IPS-NIHi7 (cell line): ENCODE measurements around the gene RIMKLB.
"Not testable (repeated sequence)": the region's sequence is repeated elsewhere in the genome, so short reads cannot be mapped to it uniquely, and the experiment has no call there.

ENCODE experiments used
- DNase-seq: peaks from one replicate; pipeline ENCODE4 v3.0.0; 2012; ENCODE audit warnings: mixed read lengths; ENCODE audit errors: extremely low spot score

The RIMKLB gene

DNA sequence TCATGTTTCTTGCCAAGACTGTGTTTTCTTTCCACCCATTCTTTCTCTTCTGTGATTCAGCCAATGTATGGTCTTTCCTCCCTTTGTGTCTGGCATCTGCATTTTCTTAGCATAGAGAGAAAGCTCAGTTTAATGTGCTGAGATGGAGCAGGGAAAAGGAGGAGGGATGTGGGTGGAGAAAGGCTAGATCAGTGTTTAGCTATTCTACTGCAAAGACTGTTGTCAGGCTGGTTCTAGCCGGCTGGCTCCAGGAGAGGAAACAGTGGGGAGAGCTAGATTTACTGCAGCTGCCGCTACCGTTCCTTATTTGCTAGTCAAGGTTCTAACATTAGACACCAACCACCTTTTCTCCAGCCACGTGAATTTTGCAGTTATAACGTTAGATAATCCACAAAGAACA, 5.2 kb upstream of the RIMKLB start:
- DNase-seq, result peak; percentile 79

DNA sequence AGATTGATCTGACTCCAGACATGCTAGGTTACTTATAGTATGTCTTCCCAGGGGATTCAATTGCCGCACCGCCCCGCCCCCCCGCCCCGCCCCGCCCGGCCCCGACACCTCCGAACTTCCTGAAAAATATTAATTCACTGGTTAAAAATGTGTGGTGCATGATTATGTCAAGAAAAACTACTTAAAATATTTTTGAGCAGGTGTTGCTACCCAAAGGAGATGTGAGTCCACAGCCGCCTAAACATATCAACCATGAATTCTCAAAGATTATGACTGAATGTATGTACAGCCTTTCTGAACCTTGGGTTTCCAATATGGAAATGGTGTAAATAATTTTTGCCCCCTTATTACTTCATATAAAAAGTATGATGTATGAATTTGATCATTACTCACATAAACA, 2.7 kb upstream of the RIMKLB start:
- DNase-seq, result no peak

DNA sequence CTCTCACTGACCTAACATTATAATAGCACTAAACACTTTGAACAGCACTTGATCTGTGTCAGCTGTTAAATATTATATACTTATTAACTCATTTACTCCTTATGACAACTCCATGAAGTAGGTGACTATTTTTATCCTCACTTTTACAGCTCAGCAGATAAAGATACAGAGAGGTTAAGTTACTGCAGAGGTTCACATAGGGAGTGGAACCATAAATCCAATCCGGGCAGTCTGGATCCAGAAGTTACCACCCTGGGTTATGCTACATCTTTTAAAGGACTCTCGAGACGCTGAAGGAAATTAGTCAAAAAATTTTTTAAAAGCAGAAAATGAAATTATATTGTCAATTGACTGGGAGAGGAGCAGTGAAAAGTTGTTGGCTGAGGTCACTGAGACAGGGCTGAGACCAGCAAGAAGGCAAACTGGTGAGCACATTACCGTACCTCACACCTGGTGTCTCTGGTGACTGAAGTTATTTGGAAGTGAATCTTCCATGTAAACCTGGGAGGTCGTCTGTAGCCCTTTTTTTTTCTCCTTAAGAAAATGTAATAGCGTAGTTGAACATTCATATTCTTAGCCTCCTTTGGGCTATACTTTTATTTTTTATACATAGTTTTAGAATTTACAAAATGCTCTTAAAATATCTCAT, 1.2 kb upstream of the RIMKLB start:
- DNase-seq, result peak; percentile 22

DNA sequence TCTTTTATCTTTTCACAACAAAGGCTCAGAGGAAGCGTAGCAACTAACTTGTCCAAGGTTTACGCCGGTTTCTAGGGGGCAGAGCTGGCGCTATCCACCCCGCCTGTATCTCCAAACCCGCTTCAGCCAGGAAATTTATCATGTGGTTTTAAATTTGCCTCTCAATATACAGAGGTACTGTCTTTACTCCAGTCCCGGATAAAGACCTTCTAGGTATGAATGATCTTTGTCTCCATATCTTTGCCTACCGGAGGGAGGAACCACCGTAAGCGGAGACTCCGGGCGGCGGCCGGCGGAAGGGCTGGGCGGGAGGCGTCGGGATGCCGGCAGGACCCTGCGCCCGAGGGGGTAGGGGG, 693 bp upstream of the RIMKLB start:
- no peak for DNase-seq

DNA sequence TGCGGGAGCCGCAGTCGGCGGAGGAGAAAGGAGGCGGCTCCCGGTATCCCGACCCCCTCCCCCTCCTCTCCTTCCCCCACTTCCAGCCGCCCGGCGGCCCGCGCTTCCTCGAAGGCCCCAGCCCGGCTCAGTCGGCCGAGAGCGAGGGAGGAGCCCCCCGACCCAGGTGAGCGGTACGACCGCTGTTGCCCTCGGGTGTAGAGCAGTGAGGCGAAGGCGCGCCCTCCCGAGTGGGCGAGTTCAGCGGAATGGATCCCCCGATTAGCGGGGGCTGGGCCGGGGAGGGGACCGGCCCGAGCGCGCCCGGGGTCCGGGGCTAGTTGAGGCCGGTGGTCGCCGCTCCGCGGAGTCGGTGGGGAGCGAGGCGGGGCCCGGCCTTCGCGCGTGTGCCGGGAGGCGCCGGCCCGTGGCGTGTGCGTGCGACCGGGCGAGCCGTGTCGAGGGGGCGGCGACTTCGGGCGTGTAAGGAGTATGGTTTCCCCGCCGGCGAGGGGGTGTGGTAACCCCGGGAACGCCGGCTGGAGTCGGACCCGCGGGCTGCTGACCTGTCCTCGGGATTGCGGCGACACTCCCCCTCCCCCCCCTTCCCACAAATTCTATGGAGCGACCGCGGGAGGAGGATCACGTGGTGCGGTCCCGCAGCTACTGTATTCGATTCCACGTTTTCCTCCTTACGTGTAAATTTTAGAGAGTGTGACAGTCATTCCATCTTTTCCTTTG, 501 bp downstream of the RIMKLB start:
- peak; percentile 73 for DNase-seq

DNA sequence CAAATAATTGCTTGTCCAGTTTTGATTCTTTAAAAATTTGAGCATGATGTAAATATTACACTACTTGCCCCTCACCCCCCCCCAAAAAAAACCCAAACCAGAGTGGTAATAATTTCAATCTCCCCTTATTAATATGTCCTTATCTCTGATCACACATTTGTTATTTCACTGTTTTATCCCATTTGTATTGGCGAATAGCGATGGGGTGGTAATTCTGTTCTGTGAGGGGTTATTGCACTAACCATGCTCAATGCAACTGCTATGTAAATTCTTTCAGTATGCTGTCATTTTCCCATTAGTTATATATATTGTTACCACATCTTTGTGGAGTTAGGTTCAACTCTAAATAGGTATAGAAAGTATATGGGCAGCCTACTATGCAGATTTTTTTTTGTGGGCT, 1.1 kb downstream of the RIMKLB start:
- no peak for DNase-seq

DNA sequence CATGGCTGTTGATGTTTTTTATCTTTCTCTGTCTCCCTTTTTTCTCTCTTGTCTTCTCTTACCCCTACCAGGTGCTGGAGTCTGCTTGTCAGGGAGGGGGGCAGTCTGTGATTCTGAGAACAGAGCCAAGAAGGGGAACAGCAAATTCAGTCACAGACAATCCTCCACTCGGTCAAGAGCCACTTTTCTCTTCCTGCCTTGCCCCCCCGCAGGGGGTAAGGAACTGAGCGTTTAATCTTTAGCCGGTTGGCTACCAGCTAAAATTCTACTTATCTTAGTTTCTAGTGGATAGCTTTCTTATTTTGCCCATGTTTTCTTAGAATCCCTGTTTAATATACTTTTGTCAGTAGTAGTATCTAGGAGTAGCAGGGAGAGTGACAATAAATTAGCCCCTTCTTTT, 1.9 kb downstream of the RIMKLB start:
- no peak for DNase-seq

DNA sequence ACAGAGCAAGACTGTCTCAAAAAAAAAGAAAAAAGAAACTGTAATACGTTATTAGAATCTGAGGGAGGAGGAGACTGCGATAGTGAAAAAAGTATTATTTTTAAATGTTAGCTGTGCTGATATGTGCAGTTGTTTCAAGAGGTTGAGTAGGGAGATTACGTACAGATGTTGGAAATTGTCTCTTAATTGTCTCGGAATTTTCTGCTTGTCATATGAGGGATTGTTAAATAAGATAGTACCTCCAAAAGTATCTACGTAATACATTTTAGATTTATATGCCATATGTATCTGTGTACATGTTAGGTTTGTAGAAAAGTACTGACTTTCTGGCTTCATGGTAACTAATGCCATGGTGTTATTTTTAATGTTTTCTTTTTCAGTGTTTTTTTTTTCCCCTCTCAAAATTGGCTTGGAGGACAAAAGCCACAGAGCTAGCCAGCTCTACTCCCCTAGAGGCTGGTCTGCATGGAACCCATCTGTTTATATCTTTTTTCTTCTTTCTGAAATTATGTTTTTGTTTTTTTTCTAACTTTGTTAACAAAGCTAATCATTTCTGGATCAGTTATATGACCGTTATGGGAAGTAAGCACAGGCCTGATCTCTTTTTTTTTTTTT, 3.4 kb downstream of the RIMKLB start:
- no peak for DNase-seq

DNA sequence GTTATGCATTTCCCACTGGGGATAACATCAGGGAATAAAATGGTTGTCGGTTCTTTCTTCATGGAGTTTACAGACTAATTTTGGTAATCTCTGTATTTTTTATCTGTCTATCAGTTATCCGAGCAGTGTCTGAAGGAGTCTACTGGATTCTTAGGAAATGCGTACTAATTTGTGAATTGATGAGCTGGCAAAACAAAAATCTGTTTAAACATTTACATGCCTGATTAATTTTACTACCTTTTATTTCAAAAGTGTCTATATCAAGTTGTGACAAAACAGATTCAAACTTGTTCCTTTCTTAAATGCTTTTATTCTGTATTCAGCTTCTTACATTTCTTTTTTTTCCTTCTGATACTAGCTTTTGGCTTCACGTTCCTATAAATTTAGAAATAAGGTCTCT, 4.4 kb downstream of the RIMKLB start:
- no peak for DNase-seq

DNA sequence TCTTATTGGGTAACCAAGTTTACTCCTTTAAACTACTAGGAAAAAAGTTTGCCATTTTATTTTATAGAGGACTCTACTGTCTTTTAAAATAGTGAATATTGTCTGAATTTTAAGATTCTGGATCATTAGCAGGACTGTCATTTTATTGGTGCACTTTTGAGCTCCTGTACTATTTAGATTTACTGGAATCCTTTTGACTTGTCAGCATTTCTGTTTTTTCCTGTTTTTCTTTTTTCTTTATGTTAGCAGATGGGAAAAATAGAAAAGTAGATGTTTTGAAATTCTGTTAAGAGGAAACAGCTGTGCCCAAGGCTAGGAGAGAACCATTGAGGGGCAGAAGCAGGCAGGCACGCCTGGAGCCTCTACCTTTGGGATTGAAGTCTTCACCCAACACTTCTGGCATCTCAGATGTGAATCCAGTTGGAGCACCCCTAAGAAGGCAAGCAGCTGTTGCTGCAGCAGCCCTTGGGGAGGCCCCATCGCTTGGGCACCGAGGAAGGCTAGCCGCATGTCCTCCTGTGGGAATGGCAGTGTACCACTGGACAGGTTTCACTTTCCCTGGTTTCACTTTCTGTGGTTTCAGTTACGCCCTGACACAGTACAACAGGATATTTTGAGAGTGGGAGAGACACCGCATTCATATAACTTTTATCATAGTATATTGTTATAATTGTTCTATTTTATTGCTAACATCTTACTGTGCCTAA, 11.5 kb downstream of the RIMKLB start:
- DNase-seq, result no peak

DNA sequence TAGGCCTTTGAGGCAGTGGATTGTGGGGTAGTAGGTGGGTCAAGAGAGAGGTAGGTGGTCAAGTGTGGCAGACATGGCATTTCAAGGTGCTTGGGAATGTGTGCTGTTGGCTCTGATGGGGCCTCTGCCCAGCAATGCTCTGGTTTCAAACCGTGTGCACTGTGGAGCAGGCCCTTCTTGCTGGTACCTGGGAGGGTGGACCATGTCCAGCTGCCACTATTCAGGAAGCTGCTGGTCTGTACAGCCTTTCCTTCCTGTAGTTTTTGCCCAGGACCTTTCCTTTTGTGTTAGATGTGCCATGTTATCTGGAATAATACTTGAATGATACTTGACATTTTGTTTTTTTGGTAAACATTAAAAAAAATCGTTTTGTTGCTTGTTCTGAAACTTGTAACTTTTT, 14.8 kb downstream of the RIMKLB start:
- DNase-seq, result no peak

DNA sequence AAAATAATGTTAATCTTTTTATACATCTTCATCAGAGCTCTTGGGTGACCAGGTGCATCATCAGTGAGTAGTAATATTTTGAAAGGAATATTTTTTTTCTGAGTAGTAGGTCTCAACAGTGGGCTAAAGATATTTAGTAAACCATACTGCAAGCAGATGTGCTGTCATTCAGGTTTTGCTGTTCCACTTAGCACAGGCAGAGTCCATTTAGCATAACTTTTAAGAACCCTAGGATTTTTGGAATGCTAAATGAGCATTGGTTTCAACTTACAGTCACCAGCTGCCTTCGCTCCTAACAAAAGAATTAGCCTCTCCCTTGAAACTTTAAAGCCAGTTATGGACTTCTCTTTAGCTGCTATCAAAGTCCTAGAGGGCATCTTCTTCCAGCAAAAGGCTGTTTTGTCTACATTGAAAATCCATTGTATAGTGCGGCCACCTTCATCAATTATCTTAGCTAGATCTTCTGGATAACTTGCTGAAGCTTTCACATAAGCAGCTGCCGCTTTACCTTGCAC, 24.6 kb downstream of the RIMKLB start:
- no peak for DNase-seq

DNA sequence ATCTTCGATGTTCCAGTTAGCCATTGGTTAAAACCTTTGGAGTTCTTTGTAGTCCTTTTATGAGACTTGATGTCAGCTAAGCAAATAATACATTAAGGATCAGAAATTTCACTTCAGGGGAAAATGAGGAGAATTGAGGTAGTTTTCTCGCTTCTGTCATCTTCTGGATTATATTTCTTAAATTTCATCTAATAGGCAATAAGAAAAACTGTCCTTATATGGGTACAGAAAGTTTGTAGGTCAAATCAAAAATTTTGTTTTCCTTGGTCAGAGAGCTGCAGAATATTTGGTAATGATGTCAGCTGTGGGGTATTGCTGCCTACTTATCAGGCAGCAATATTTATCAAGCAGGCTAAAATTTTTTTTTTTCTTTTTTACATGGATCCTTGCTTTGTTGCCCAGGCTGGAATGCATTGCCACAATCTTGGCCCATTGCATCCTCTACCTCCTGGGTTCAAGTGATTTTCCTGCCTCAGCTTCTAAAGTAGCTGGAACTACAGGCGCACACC, 37.1 kb downstream of the RIMKLB start:
- no peak for DNase-seq

DNA sequence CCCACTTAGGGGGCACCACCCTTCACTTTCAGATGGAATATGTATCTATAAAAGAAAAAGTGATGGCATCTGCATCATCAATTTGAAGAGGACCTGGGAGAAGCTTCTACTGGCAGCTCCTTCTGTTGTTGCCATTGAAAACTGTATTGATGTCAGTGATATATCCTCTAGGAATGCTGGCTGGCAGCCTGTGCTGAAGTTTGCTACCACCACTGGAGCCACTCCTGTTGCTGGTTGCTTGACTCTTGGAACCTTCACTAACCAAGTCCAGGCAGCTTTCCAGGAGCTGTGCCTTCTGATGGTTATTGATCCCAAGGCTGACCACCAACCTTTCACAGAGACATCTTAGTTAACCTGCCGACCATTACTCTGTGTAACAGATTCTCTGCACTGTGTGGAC, 44.7 kb downstream of the RIMKLB start:
- no peak for DNase-seq

DNA sequence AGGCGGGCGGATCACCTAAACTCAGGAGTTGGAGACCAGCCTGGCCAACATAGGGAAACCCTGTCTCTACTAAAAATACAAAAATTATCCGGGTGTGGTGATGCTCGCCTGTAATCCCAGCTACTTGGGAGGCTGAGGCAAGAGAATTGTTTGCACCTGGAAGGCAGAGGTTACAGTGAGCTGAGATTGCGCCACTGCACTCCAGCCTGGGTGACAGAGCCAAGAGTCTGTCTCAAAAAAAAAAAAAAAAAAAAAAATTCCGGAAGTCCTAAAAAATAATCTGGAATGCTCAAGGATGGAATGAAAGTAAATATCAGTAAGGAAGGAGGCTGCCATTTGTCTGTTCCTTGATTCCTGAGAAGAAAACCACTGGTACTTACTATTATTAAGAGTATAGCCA, 45.3 kb downstream of the RIMKLB start:
- DNase-seq, result not testable (repeated sequence)

DNA sequence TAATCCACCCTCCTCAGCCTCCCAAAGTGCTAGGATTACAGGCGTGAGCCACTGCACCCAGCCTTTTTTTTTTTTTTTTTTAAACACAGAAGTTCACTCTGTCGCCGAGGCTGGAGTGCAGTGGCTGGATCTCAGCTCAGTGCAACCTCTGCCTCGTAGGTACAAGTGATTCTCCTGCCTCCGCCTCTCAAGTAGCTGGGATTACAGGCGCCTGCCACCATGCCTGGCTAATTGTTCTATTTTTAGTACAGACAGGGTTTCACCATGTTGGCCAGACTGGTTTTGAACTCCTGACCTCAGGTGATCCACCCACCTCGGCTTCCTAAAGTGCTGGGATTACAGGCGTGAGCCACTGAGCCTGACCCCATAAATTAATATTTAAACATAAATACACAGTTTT, 47.8 kb downstream of the RIMKLB start:
- not testable (repeated sequence) for DNase-seq

DNA sequence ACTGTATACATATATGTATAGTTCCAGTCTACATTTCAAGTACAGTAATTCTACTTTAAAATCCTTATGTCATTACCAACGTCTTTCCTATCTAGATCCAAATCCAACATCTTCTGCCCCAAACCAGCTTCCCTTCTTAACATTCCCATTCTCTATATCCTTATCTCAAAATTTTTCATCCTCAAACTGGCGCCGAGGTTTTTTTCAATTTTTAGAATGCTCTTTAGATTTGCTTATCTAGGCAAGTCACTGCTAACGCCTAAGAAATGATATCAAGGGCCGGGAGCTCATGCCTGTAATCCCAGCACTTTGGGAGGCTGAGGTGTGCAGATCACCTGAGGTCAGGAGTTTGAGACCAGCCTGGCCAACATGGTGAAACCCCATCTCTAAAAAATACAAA, 48.3 kb downstream of the RIMKLB start:
- DNase-seq, result no peak

DNA sequence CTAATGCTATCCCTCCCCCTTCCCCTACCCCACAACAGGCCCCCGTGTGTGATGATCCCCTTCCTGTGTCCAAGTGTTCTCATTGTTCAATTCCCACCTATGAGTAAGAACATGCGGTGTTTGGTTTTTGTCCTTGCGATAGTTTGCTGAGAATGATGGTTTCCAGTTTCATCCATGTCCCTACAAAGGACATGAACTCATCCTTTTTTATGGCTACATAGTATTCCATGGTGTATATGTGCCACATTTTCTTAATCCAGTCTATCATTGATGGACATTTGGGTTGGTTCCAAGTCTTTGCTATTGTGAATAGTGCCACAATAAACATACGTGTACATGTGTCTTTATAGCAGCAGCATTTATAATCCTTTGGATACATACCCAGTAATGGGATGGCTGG, 62.3 kb downstream of the RIMKLB start:
- not testable (repeated sequence) for DNase-seq

DNA sequence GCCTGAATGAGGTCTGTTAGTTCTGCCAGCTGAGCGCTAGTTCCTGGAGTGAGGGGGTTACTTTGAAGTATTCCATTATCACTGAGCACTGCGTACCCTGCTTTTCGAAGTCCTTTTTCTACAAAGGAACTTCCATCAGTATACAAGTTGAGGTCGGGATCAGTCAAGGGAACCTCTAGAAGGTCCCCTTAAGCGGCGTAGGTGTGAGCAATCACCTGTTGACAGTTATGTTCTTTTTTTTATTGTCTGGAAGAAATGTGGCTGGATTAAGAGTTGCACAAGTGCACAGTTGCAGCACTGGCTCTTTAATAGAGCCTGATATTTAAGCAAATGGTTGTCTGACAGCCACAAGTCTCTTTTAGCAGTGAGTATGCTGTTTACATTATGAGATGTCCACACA, 64.9 kb downstream of the RIMKLB start:
- not testable (repeated sequence) for DNase-seq

DNA sequence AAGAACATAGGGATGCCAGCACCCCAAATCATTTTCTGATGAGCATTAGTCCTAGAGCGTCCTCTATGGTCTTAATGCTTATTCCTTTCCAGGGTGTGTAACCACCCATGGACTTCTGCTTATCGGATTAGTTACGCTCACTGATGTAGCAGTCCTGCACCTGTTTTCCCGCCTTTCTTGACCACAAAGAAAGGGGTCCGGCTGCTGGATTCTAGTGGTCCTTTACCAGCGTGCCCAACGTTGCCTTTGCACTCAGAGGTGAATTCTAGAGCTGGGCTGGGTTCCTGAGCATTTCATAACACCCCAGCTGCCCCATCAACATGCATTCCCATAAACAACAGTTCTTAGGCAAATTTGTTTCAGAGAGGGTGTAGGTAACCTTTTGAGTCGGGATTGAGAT, 68.3 kb downstream of the RIMKLB start:
- DNase-seq, result not testable (repeated sequence)

DNA sequence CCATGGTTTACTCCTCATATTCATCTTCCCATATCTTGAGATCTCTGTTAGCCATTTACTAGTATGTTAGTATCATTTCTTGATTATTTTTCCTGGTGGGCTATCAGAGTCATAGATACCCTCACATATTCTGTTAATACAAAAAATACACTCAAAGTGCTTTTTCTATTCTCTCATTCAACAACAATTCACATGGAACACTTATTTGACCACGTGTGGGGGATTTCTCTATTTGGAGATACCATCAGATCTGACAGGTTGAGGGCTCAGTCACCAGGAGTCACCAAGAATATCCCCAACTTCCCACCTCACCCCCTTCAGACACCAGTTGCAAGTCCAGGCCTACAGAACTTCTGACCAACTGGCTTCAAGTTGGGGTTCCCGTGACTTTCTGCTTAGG, 72.7 kb downstream of the RIMKLB start:
- DNase-seq, result no peak

DNA sequence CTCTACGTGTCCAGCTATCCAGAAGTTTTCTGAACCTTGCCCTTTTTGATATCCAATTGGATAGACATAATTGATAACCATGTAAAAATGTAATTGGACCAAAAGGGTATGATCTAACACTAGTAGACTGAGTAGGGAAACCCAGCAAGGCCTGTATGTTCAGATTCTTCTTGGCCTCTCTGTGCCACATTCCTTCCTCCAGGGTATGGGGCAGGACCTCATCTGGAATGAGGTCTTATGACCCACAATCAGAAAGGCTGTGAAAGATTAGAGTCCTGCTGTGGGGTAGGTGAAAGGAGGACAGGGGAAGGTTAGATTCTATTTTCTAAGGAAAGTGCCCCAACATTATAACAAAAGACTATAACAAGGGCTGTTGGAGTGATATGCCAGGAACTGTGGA, 73.3 kb downstream of the RIMKLB start:
- DNase-seq, result no peak
